SK-N-MC (cell line): ENCODE results near the gene MACROD2.

Source experiments
- EZH2 ChIP-seq: fragments of 200-600 bp; sonication (generic); IDR thresholded peaks from one replicate; pipeline ENCODE4 v1.6.1; 2017; ENCODE audit warnings: antibody characterized with exemption
- FOXP2 ChIP-seq: optimal IDR thresholded peaks from 2 replicates; pipeline ENCODE3; 2011; ENCODE audit warnings: mild to moderate bottlenecking, moderate library complexity; ENCODE audit not compliant: insufficient read depth; ENCODE audit errors: extremely low read length, control extremely low read depth

DNA sequence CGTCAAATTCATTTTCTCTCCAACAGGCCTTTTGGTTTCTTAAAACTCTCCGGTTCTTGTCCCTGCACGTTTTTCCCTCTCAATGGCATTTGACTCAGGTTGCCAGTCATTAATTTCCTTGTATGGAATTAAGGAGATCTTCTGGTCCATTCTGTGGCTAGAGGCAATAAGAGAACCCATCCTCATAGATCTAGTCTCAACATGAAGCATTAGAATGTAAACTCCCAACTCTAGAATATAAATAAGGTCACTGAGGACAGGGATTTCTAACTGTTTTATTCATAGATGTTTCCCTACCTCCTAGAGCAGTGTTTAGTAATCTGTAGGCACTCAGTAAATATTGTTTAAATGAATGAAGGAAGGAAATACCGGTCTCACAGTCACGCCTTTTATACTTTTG is 527.3 kb downstream of the MACROD2 start:
- TF ChIP-seq EZH2, result no peak
- TF ChIP-seq FOXP2, result no peak
